NCI-H1694 (cell line): Measurements from ENCODE around the gene PAX6.

ENCODE experiments used
- DNase-seq: peaks from one replicate; lab custom pipeline; 2025; lab: John Stamatoyannopoulos, UW

The PAX6 gene

DNA sequence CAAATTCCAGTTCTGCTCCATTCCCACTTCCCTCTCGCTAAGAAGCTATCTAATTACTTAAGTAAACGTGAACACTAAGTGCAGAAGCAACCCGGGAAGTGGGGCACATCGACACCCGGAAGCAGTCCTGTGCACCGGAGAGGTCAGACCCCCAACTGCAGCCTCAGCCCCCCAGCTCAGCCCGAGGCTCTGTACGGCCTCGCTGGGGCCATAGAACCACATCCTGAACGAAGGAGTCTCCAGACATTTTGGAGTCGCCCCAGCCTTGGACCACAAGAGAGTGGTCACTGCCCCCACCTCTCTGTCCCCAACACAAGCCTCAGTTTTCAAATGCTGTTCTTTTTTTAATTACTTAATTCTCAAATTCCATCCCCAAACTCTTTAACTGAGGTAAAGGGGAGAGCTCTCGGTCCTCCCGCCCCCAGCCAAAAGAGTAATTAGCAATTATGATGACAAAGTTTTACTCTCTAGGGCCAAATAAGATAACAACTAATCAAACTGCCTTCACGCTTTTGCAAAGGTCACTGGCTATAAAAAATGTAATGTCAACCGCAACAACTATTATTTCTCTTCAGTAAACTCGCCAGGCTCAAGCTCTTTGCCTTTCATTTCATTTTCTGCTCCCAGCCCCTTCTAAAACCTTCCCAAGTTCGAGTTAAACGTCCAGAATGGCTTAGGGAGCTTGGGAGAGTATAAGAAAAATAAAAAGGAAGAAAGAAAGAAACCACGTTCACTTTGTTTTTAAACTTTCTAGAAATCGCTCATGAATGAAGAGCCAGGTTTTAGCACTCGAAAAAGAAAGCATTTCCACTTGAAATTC is 2.2 kb downstream of the PAX6 start:
- DNase-seq, result no peak

- no peak for DNase-seq
Measured at GRCh38 chr11:31807799-31808667, 3.1 kb downstream of the PAX6 start.

DNA sequence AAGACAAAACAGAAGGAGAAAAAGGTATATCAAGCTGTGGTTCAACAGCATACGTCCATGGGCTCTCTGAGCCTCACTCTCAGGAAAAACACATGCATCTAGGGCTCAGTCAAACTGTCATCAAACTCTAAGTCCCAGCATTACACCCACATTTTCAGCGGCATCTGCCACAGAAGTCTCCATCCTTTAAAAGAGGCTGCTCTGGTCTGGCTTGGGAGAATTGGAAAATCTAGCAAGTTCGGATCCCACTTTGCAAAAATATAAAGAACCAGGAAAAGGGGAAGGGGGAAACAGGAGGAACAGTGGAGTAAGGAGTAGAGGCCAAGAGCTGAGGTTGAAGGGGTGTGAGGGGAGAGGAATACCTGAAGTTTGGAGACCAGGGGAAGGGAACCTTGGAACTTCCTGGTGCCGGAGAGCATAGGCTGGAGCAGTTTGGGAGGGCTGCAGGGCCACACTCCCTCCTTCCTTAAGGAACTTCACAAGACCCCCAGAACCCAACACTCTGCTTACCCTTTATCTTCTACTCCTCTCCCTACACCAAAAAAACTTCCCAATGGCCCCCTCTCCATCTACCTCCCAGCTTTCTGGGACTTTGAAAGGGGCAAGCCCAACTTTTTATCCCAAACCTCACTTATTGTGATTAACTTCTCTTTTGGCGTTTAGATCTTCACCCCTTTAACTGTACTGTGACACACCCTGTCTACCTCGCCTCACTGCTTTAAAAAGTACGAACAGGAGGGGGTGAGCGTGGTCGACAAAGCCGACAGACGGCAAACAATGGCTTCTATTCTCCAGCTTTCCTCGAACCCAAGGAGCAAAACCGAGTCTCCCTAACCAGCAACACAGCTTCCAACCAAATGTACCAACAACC is 4.0 kb downstream of the PAX6 start:
- DNase-seq, result no peak

- DNase-seq, result no peak
Measured at GRCh38 chr11:31806186-31806927, 4.8 kb downstream of the PAX6 start.

DNA sequence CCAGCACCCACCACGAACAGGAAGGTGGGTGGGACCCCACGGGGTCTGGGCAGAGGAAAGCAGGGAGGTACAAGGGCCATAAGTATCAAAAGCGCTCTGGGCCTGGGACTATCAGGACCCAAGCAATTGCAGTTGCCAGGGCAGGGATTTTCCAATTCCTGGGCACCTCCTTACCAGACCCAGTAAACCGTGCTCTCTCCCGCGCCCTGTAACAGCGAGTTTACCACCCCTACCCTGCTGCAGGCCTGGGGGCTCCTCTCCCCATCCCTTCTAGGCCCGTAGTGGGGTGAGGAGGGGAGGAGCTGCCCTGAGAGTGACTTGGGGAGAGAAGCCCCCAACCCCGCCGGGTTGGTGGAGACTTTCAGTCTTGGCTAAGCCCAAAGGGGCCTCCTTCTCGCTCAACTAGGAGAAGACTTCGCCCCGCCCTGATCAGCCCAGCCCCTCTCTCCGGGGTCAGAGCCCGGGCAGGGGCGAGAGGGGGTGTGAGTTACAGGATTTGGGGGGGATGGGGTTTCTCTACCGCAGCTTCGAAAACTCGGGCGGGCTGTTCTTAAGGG is 5.4 kb downstream of the PAX6 start:
- DNase-seq, result no peak

DNA sequence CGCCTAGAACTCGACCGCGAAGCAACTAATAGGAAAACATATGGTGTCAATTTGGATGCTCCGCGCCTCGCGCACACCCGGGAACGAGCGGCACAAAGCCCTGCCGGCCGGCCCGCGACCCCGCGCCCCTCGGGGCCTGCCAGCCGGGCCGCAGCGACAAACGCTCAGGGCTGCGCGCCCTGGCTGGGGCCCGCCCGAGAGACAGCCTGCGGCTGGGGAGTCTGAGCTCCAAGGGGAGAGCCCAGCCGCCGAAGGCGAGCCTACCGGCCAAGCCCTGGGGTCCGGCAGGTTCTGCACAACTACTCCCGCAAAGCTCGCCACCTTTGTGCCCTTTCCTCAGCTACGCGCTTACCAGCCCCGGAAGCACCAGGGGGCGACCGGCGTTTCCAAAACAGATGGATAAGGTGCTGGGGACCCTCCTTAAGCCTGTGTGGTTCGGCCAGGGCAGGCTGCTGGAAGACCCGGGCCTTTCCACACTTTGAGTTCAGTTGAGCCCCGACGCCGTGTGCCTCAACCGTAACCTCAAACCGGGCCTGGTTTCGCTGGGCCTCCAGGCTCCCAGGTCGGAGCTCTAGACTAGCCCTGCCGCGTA is 6.0 kb downstream of the PAX6 start:
- DNase-seq, result no peak

DNA sequence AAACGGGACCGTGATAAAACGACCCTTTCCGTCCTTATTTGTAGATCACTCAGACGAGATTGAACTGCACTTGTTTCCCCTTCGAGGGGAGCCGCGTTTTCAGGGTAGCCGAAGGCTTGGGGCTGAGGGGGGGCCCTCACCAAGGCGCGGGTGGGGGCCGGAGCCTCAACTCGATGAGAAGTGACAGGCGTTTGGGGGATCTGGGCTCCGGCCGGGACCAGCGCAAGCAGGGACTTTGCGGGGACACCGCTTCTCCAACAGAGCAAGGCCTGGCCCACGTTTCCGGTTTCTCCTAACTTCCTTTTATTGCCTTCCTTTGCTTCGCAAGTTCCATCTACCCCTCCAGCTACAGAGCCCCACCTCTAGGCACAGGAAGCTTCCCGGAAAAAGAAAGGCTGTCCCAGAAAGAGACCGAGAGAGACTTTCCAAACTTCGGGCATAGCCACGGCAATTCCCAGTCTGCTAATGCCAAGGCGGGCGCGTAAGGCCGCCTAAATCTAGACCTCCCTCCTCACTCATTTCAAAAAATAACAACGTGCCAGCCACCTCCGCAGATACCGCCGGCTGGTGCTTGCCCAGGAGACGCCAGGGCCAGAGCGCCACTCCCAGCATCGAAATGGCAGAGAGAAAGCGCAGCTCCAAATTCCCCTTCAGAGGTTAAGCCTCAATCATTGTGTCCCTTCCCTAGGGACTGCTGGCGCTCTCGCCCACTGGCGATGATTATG is 6.6 kb downstream of the PAX6 start:
- no peak for DNase-seq

DNA sequence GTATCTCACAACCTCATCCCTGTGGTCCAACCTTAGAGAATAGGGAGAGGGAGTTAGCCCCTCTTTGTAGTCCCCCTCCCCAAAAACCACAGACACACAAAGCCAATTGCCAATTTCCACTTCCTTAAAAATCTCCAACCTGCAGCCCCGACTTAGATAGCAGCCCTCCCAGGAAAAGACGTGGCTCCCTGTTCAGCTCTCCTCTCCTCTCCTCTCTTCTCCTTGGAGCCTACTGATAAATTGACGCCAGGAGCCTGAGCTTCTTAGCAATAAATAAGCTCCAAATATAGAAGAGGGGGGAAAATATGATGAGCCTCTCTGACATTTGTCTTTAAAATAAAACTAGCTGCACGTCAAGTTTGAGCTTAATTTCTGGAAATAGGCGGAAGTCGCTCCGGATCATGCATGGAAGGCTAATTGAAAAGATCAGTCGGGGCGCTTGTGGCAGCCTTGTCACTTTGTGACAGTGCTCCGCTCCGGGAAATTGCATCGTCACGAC is 7.3 kb downstream of the PAX6 start:
- no peak for DNase-seq

- no peak for DNase-seq
Measured at GRCh38 chr11:31802990-31803812, 7.9 kb downstream of the PAX6 start.

GRCh38 chr11:31802609-31802989 is 8.5 kb downstream of the PAX6 start:
- no peak for DNase-seq

DNA sequence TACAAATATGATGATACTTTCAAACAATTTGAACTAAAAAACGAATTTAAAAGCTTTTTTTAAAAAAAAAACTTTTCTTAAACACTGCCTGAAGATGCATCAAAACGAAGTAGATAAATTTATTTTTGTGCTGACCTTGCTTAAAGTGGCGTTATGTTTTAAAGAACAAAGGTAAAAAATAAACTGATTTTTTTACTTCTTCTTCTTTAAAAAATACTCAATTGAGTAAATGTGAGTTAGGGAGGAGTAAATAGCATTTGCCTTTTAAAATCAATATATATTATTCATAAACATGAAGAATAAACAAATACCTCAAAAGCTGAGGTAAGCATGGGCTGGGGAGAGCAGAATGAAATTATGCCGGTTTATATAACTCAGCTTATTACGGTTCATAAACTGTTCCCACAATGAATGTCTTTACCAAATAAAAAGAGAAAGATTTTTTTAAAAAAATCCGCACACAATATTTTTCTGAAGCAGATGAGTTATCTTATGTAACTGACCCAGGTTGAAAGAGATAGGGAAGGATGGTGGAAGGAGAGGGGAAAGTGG is 9.0 kb downstream of the PAX6 start:
- no peak for DNase-seq

- DNase-seq, result no peak
Measured at GRCh38 chr11:31801298-31801702, 9.8 kb downstream of the PAX6 start.

DNA sequence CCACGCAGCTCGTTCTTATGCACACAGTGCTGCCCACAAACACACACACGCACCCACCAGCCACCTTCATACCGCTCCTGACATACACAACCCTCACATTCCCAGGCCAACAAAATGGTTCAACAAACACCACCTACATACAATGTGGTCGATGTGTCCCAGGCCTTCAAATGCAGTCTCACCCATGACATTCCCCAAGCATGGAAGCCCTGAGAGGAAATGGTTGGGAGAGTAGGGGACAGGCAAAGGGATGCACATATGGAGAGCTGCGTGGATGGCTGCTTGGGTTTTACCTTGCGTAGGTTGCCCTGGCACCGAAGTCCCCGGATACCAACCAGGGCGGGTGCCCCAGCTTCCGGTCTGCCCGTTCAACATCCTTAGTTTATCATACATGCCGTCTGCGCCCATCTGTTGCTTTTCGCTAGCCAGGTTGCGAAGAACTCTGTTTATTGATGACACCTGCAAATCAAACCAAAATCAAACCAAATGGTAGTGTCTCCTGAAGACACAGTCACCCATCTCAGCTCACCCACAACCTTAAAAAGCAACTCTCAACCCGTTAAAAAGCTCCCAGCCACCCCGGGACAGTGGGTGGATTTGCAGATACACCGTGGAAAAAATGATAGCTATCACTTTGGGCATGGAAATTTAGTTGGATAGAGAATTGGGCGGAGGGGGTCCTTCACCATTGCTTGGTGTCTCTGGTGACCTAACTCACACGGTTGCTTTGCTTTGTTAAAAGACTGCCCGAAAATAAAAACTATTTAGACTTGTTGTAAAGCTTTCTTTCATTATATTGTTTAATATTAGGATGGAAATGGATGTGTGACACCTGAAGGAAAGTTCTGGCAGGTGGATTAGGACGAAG is 10.5 kb downstream of the PAX6 start:
- no peak for DNase-seq

GRCh38 chr11:31799435-31800397 is 11.4 kb downstream of the PAX6 start:
- no peak for DNase-seq

DNA sequence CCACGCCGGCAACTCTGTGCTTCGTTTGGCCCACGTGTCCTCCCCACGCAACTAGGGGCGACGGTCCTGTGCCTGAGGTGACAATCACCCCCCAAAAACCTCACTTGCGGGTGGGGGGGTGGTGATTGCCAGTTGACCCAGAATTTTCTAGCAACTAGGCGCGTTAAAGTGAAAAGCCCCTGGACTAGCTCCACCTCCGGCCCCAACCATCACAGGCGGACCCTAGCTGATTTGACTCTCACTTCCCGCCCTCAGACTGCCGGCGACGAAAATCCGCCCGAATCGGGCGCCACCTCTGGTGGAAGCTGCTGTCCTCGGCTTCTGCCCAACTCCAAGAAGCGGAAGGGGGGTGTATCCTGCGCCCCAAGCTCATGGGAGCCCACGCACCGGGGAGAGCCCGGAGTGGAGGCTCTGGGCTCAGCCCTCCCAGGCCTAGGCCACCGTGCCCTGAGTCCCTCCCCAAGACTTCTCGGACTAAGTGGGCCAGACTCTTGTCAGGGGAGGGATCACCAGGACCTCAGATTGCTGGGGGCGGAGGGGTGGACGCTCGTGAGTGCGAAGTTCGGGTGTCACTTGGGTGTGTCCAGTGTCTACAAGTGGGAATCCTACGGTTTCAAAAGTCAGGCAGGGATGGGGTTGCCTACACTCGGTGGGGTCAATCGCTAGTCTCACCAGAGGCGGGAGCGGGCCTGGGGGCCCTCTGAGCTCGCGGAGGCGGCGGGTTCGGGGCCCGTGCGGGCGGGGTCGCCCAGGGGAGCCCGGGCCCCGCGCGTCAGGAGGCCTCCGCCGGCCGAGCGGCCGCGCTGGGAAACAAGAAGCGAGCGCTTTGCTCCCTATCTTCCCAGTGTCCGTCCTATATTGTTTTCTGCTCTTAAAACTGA is 12.3 kb downstream of the PAX6 start:
- no peak for DNase-seq
